ENCODE results near the gene SNTB2. TPM values are rescaled to one million over a fixed set of nuclear protein-coding genes. Genes with fewer than 3 reads are reported as not detected.
"Not testable (repeated sequence)": the region's sequence is repeated elsewhere in the genome, so short reads cannot be mapped to it uniquely, and the experiment has no call there.

Gene SNTB2
- total RNA-seq, 4 donors from 2014 or later = 32.5 to 60.4 (median 51.8) TPM

- 79 to 80% methylated on average over 4 of the region's 4 CpGs for WGBS, 2 donors
- TF ChIP-seq POLR2A (IDR thresholded peaks at IDR 0.05) (no peak), CTCF (IDR thresholded peaks at IDR 0.05) (no peak)
- H3K4me3 ChIP-seq (ENCODE audit: low read depth, poor library complexity, severe bottlenecking) = no peak overlapping the region
- no peak for DNase-seq (ENCODE audit: low spot score in 2 of 2)
- intact Hi-C loops (cut with DNase I; ENCODE audit: low total_unique reads) = no loop called here
These were observed 98.3 kb downstream of the SNTB2 start for GRCh38 chr16:69285240-69285639.

- TF ChIP-seq POLR2A (IDR thresholded peaks at IDR 0.05) (no peak), CTCF (IDR thresholded peaks at IDR 0.05) (peak in 1 of 3 donors; percentile 44)
- H3K4me3 ChIP-seq (ENCODE audit: low read depth, poor library complexity, severe bottlenecking) = no peak overlapping the region
- 64 to 69% methylated on average over 13 of the region's 13 CpGs for WGBS, 2 donors
- peak; percentile 31 to 87 for DNase-seq (ENCODE audit: low spot score in 2 of 2)
- intact Hi-C loops (cut with DNase I; ENCODE audit: low total_unique reads) = loop anchor here (2.0 kb wide), 1 partner anchor 136 kb away; no protein-coding TSS in a partner anchor
These were observed 100.2 kb downstream of the SNTB2 start for GRCh38 chr16:69286941-69287713.

- DNase-seq (ENCODE audit: low spot score in 2 of 2); intact Hi-C loops (cut with DNase I; ENCODE audit: low total_unique reads); H3K4me3 ChIP-seq (ENCODE audit: low read depth, poor library complexity, severe bottlenecking): not testable (repeated sequence)
- 93 to 94% methylated on average over 9 of the region's 9 CpGs for WGBS, 2 donors
These were observed 104.7 kb downstream of the SNTB2 start for GRCh38 chr16:69291657-69292056.

GRCh38 chr16:69293401-69293800, 106.4 kb downstream of the SNTB2 start:
- H3K4me3 ChIP-seq (ENCODE audit: low read depth, poor library complexity, severe bottlenecking) = no peak overlapping the region
- DNase-seq (ENCODE audit: low spot score in 2 of 2) = no peak
- TF ChIP-seq POLR2A (IDR thresholded peaks at IDR 0.05) (no peak), CTCF (IDR thresholded peaks at IDR 0.05) (no peak)
- intact Hi-C loops (cut with DNase I; ENCODE audit: low total_unique reads) = no loop called here
- WGBS, 2 donors = 43 to 54% methylated on average over 3 of the region's 3 CpGs

GRCh38 chr16:69294051-69294450, 107.1 kb downstream of the SNTB2 start:
- TF ChIP-seq CTCF (IDR thresholded peaks at IDR 0.05) (no peak), POLR2A (IDR thresholded peaks at IDR 0.05) (no peak)
- DNase-seq (ENCODE audit: low spot score in 2 of 2) = no peak
- 61 to 73% methylated on average over 1 of the region's 1 CpG for WGBS, 2 donors
- H3K4me3 ChIP-seq (ENCODE audit: low read depth, poor library complexity, severe bottlenecking) = no peak overlapping the region
- intact Hi-C loops (cut with DNase I; ENCODE audit: low total_unique reads) = no loop called here

- H3K4me3 ChIP-seq (ENCODE audit: low read depth, poor library complexity, severe bottlenecking); DNase-seq (ENCODE audit: low spot score in 2 of 2); intact Hi-C loops (cut with DNase I; ENCODE audit: low total_unique reads): not testable (repeated sequence)
- 93 to 94% methylated on average over 7 of the region's 7 CpGs for WGBS, 2 donors
These were observed 109.8 kb downstream of the SNTB2 start for GRCh38 chr16:69296771-69297170.

GRCh38 chr16:69298261-69298660, 111.3 kb downstream of the SNTB2 start:
- intact Hi-C loops (cut with DNase I; ENCODE audit: low total_unique reads) = no loop called here
- H3K4me3 ChIP-seq (ENCODE audit: low read depth, poor library complexity, severe bottlenecking) = no peak overlapping the region
- TF ChIP-seq POLR2A (IDR thresholded peaks at IDR 0.05) = no peak
- no peak for TF ChIP-seq CTCF (IDR thresholded peaks at IDR 0.05)
- 91 to 96% methylated on average over 4 of the region's 4 CpGs for WGBS, 2 donors
- no peak for DNase-seq (ENCODE audit: low spot score in 2 of 2)
